HFFc6 (cell line): Measurements from ENCODE around the gene PSME3IP1. TPM values are rescaled to one million over a fixed set of nuclear protein-coding genes. Genes with fewer than 3 reads are reported as not detected.

ENCODE experiments used
- DNase-seq: peaks from one replicate; pipeline ENCODE4 v3.0.0-alpha.2; 2018
- H3K27ac Mint-ChIP-seq: 2 replicates; pipeline ENCODE4 v1.8.0; 2020; ENCODE audit warnings: mild to moderate bottlenecking, mixed read lengths
- H3K27me3 Mint-ChIP-seq: 2 replicates; pipeline ENCODE4 v1.8.0; 2021; ENCODE audit warnings: mild to moderate bottlenecking, moderate library complexity, mixed read lengths; ENCODE audit not compliant: insufficient read depth
- H3K36me3 Mint-ChIP-seq: 2 replicates; pipeline ENCODE4 v1.8.0; 2021; ENCODE audit warnings: low read depth, mixed read lengths
- H3K4me1 Mint-ChIP-seq: 2 replicates; pipeline ENCODE4 v1.8.0; 2020; ENCODE audit warnings: low read depth, mixed read lengths
- H3K4me3 Mint-ChIP-seq: 2 replicates; pipeline ENCODE4 v1.8.0; 2020; ENCODE audit warnings: mild to moderate bottlenecking, moderate library complexity, mixed read lengths
- H3K9me3 Mint-ChIP-seq: 2 replicates; pipeline ENCODE4 v1.8.0; 2020; ENCODE audit warnings: mild to moderate bottlenecking, mixed read lengths
- CTCF ChIP-seq: fragments of 200-600 bp; sonication (generic); IDR thresholded peaks from 2 replicates; pipeline ENCODE4 v1.5.0; 2021; ENCODE audit warnings: antibody characterized with exemption, mild to moderate bottlenecking
- total RNA-seq, 6 experiments: library from RNA; stranded (reverse); fragmentation: NEBNext Ultra II Directional; extraction: Animal tissue kit (Norgen Biotek cat#: 25700); gene quantifications; 2 replicates in 1 of 6; 3 replicates in 5 of 6; pipeline ENCODE4 v1.2.3, GENCODE V29; 2021

PSME3IP1 gene
- total RNA-seq, 6 experiments from 2014 or later, result 55.9 to 85.0 (median 76.5) TPM

GRCh38 chr16:57108432-57108831 lies 77.4 kb downstream of the PSME3IP1 start:
- no peaks in the 10 kb centered on the region for H3K36me3 Mint-ChIP-seq
- no peak for TF ChIP-seq CTCF
- H3K27ac Mint-ChIP-seq, result no peak overlapping the region
- H3K9me3 Mint-ChIP-seq, result no peaks in the 10 kb centered on the region
- H3K4me1 Mint-ChIP-seq, result peaks cover 33% of the 10 kb centered on the region
- DNase-seq, result no peak
- no peak overlapping the region for H3K4me3 Mint-ChIP-seq
- no peaks in the 10 kb centered on the region; the same call in 1 of the 2 replicates for H3K27me3 Mint-ChIP-seq

GRCh38 chr16:57107321-57107922 lies 78.4 kb downstream of the PSME3IP1 start:
- TF ChIP-seq CTCF, result no peak
- Mint-ChIP-seq H3K4me3 (no peak overlapping the region), H3K9me3 (no peaks in the 10 kb centered on the region), H3K27ac (no peak overlapping the region), H3K27me3 (peaks cover 2% of the 10 kb centered on the region; the same call in 1 of the 2 replicates), H3K36me3 (no peaks in the 10 kb centered on the region), H3K4me1 (peaks cover 23% of the 10 kb centered on the region)
- no peak for DNase-seq

GRCh38 chr16:57106767-57107166 lies 79.1 kb downstream of the PSME3IP1 start:
- peaks cover 2% of the 10 kb centered on the region; the same call in 1 of the 2 replicates for H3K27me3 Mint-ChIP-seq
- H3K36me3 Mint-ChIP-seq, result no peaks in the 10 kb centered on the region
- no peak overlapping the region for H3K4me3 Mint-ChIP-seq

DNA sequence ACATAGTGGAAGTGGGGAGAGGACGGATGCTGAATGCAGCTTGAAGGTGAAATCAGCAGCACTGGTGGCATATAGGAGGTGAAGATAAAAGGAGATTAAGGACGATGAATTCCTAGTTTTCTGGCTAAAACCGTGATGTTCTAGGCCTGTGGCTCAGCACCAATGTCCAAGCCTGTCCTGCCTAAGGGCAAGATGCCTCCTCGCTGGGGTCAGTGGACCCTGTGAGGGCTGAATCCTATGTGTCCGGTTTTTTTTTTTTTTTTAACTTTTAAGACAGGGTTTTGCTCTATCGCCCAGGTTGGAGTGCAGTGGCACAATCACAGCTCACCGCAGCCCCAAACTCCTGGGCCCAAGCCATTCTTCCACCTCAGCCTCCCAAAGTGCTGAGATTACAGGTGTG lies 80.7 kb downstream of the PSME3IP1 start:
- peaks cover 35% of the 10 kb centered on the region for H3K4me1 Mint-ChIP-seq
- no peak for TF ChIP-seq CTCF
- H3K9me3 Mint-ChIP-seq, result no peaks in the 10 kb centered on the region
- H3K36me3 Mint-ChIP-seq, result no peaks in the 10 kb centered on the region
- no peak overlapping the region for H3K4me3 Mint-ChIP-seq
- DNase-seq, result no peak
- H3K27me3 Mint-ChIP-seq, result peaks cover 2% of the 10 kb centered on the region; the same call in 1 of the 2 replicates
- H3K27ac Mint-ChIP-seq, result no peak overlapping the region

More at GRCh38 chr16:57106767-57107166, 79.1 kb downstream of the PSME3IP1 start:
- Mint-ChIP-seq H3K9me3 (no peaks in the 10 kb centered on the region), H3K27ac (no peak overlapping the region), H3K4me1 (peaks cover 22% of the 10 kb centered on the region)
- TF ChIP-seq CTCF, result no peak
- DNase-seq, result no peak

GRCh38 chr16:57104706-57105105 lies 81.1 kb downstream of the PSME3IP1 start:
- H3K36me3 Mint-ChIP-seq, result no peaks in the 10 kb centered on the region
- no peak for TF ChIP-seq CTCF
- H3K4me1 Mint-ChIP-seq, result peaks cover 39% of the 10 kb centered on the region
- no peaks in the 10 kb centered on the region for H3K9me3 Mint-ChIP-seq
- peaks cover 2% of the 10 kb centered on the region; the same call in 1 of the 2 replicates for H3K27me3 Mint-ChIP-seq
- H3K27ac Mint-ChIP-seq, result no peak overlapping the region; the same call in 1 of the 2 replicates
- DNase-seq, result no peak
- no peak overlapping the region for H3K4me3 Mint-ChIP-seq
